G401.6 (cell line): Measurements from ENCODE around the gene DBT.
A peak's percentile ranks its signal among the peaks of the same experiment; 100 is the strongest.
"Not testable (repeated sequence)": the region's sequence is repeated elsewhere in the genome, so short reads cannot be mapped to it uniquely, and the experiment has no call there.

Source experiments
- FAIRE-seq: peaks from 2 replicates; lab custom pipeline; 2012; peaks lifted over from hg19 to GRCh38; lab: Jason Lieb, UNC

Gene DBT

GRCh38 chr1:100250264-100250663 is 630 bp upstream of the DBT start:
- no peak for FAIRE-seq

GRCh38 chr1:100249155-100249536 is 488 bp downstream of the DBT start:
- FAIRE-seq, result no peak

GRCh38 chr1:100246738-100247137 is 2.9 kb downstream of the DBT start:
- FAIRE-seq, result no peak

GRCh38 chr1:100240631-100241030 is 9.0 kb downstream of the DBT start:
- FAIRE-seq, result peak; percentile 46

GRCh38 chr1:100239961-100240360 is 9.7 kb downstream of the DBT start:
- no peak for FAIRE-seq

GRCh38 chr1:100237091-100237490 is 12.5 kb downstream of the DBT start:
- FAIRE-seq, result no peak

GRCh38 chr1:100234432-100234831 is 15.2 kb downstream of the DBT start:
- no peak for FAIRE-seq

GRCh38 chr1:100233566-100233965 is 16.1 kb downstream of the DBT start:
- not testable (repeated sequence) for FAIRE-seq

- no peak for FAIRE-seq
These were observed 17.5 kb downstream of the DBT start for GRCh38 chr1:100232156-100232555.

GRCh38 chr1:100231721-100232120 is 17.9 kb downstream of the DBT start:
- no peak for FAIRE-seq

- no peak for FAIRE-seq
These were observed 18.9 kb downstream of the DBT start for GRCh38 chr1:100230765-100231164.

- FAIRE-seq, result no peak
These were observed 19.8 kb downstream of the DBT start for GRCh38 chr1:100229681-100230443.

GRCh38 chr1:100222428-100222827 is 27.2 kb downstream of the DBT start:
- FAIRE-seq, result no peak

- no peak for FAIRE-seq
These were observed 29.8 kb downstream of the DBT start for GRCh38 chr1:100219883-100220282.

- no peak for FAIRE-seq
These were observed 30.2 kb downstream of the DBT start for GRCh38 chr1:100219457-100219856.

- FAIRE-seq, result no peak
These were observed 31.8 kb downstream of the DBT start for GRCh38 chr1:100217834-100218233.

- FAIRE-seq, result no peak
These were observed 34.5 kb downstream of the DBT start for GRCh38 chr1:100215101-100215500.

- no peak for FAIRE-seq
These were observed 36.5 kb downstream of the DBT start for GRCh38 chr1:100213141-100213540.

GRCh38 chr1:100206301-100206700 is 43.3 kb downstream of the DBT start:
- FAIRE-seq, result no peak

GRCh38 chr1:100205593-100205992 is 44.0 kb downstream of the DBT start:
- not testable (repeated sequence) for FAIRE-seq

GRCh38 chr1:100205103-100205502 is 44.5 kb downstream of the DBT start:
- not testable (repeated sequence) for FAIRE-seq

GRCh38 chr1:100202703-100203102 is 46.9 kb downstream of the DBT start:
- not testable (repeated sequence) for FAIRE-seq

GRCh38 chr1:100200060-100200459 is 49.6 kb downstream of the DBT start:
- not testable (repeated sequence) for FAIRE-seq

GRCh38 chr1:100198596-100198995 is 51.0 kb downstream of the DBT start:
- no peak for FAIRE-seq

GRCh38 chr1:100188617-100189016 is 61.0 kb downstream of the DBT start:
- FAIRE-seq, result no peak
